ENCODE data around the gene CHN2.

CHN2 gene

GRCh38 chr7:29229946-29230345 lies 35.4 kb downstream of the CHN2 start:
- no peaks in the 10 kb centered on the region for H3K36me3 ChIP-seq (ENCODE audit: insufficient read depth, low read depth, low read length)
- no peak overlapping the region for H3K27ac ChIP-seq (ENCODE audit: low read length)
- peaks cover 6% of the 10 kb centered on the region; the same call in 1 of the 2 replicates for H3K4me1 ChIP-seq (ENCODE audit: insufficient read depth, low read length)
- no peaks in the 10 kb centered on the region for H3K27me3 ChIP-seq (ENCODE audit: insufficient read depth, low read length)
- no peak overlapping the region for H3K9ac ChIP-seq (ENCODE audit: low read depth, low read length)
- no peak overlapping the region for H3K4me3 ChIP-seq (ENCODE audit: low read length)
- peaks cover 3% of the 10 kb centered on the region; the same call in 1 of the 2 replicates for H3K9me3 ChIP-seq (ENCODE audit: insufficient read depth, low read depth, low read length)

GRCh38 chr7:29230871-29231345 lies 36.3 kb downstream of the CHN2 start:
- peaks cover 3% of the 10 kb centered on the region; the same call in 1 of the 2 replicates for H3K9me3 ChIP-seq (ENCODE audit: insufficient read depth, low read depth, low read length)
- no peak overlapping the region for H3K27ac ChIP-seq (ENCODE audit: low read length)
- H3K27me3 ChIP-seq (ENCODE audit: insufficient read depth, low read length): no peaks in the 10 kb centered on the region
- no peak overlapping the region for H3K4me3 ChIP-seq (ENCODE audit: low read length)
- H3K4me1 ChIP-seq (ENCODE audit: insufficient read depth, low read length): peaks cover 6% of the 10 kb centered on the region; the same call in 1 of the 2 replicates
- no peaks in the 10 kb centered on the region for H3K36me3 ChIP-seq (ENCODE audit: insufficient read depth, low read depth, low read length)
- H3K9ac ChIP-seq (ENCODE audit: low read depth, low read length): no peak overlapping the region

DNA sequence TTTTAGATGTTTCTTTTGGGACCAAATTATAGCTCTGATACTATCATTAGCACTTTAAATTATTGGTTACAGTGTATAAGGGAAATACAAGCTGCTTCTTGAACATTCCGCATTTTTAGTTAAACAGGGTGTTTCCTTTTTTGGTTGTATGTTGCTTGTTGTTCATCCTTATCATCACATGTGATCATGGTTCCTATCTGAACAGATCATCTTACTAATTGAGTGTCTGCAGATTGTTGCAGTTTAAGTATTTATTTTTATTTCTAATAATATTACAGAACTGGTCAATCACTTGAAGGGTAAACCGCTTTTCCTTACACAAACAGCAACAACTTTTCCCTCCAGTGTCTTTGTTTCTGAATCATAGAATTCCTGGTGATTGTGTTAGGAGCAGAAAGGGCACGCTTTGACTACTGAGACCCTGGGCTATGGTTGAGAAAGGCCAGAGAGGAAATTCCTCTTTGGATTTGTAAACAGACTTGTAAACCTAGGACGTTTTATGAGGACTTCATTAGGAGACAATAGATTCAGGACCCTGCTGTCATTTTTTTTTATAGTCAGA lies 37.2 kb downstream of the CHN2 start:
- Histone ChIP-seq H3K36me3 (ENCODE audit: insufficient read depth, low read depth, low read length) (no peaks in the 10 kb centered on the region), H3K27me3 (ENCODE audit: insufficient read depth, low read length) (no peaks in the 10 kb centered on the region), H3K4me3 (ENCODE audit: low read length) (no peak overlapping the region), H3K9ac (ENCODE audit: low read depth, low read length) (no peak overlapping the region), H3K27ac (ENCODE audit: low read length) (no peak overlapping the region), H3K4me1 (ENCODE audit: insufficient read depth, low read length) (peaks cover 6% of the 10 kb centered on the region; the same call in 1 of the 2 replicates), H3K9me3 (ENCODE audit: insufficient read depth, low read depth, low read length) (peaks cover 3% of the 10 kb centered on the region; the same call in 1 of the 2 replicates)

- H3K9me3 ChIP-seq (ENCODE audit: insufficient read depth, low read depth, low read length): peaks cover 3% of the 10 kb centered on the region; the same call in 1 of the 2 replicates
- no peaks in the 10 kb centered on the region for H3K36me3 ChIP-seq (ENCODE audit: insufficient read depth, low read depth, low read length)
- no peak overlapping the region for H3K27ac ChIP-seq (ENCODE audit: low read length)
- H3K9ac ChIP-seq (ENCODE audit: low read depth, low read length): no peak overlapping the region
- no peaks in the 10 kb centered on the region for H3K27me3 ChIP-seq (ENCODE audit: insufficient read depth, low read length)
- peaks cover 6% of the 10 kb centered on the region; the same call in 1 of the 2 replicates for H3K4me1 ChIP-seq (ENCODE audit: insufficient read depth, low read length)
- no peak overlapping the region for H3K4me3 ChIP-seq (ENCODE audit: low read length)
Observed at GRCh38 chr7:29234438-29234837, 39.9 kb downstream of the CHN2 start.

- H3K27me3 ChIP-seq (ENCODE audit: insufficient read depth, low read length): no peaks in the 10 kb centered on the region
- no peaks in the 10 kb centered on the region for H3K36me3 ChIP-seq (ENCODE audit: insufficient read depth, low read depth, low read length)
- H3K4me1 ChIP-seq (ENCODE audit: insufficient read depth, low read length): peaks cover 6% of the 10 kb centered on the region; the same call in 1 of the 2 replicates
- peaks cover 3% of the 10 kb centered on the region; the same call in 1 of the 2 replicates for H3K9me3 ChIP-seq (ENCODE audit: insufficient read depth, low read depth, low read length)
- no peak overlapping the region for H3K27ac ChIP-seq (ENCODE audit: low read length)
- H3K4me3 ChIP-seq (ENCODE audit: low read length): no peak overlapping the region
- H3K9ac ChIP-seq (ENCODE audit: low read depth, low read length): no peak overlapping the region
Observed at GRCh38 chr7:29236071-29236580, 41.6 kb downstream of the CHN2 start.

DNA sequence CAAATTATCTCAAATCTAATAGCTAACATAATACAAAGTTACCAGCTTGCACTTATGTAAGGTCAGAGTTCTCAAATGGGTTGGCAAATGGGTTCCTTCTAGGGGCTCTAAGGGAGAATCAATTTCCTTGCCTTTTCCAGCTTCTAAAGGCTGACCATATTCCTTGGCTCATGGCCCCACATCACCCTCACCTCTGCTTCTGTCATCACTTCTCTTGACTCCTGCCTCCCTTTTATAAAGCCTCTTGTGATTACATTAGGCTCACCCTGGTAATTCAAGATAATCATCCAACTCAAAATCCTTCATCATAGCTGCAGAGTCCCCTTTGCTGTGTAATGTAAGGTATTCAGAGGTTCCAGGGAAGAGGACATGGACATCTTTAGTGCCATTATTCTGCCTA lies 42.1 kb downstream of the CHN2 start:
- Histone ChIP-seq H3K4me1 (ENCODE audit: insufficient read depth, low read length) (peaks cover 6% of the 10 kb centered on the region; the same call in 1 of the 2 replicates), H3K36me3 (ENCODE audit: insufficient read depth, low read depth, low read length) (no peaks in the 10 kb centered on the region), H3K27me3 (ENCODE audit: insufficient read depth, low read length) (no peaks in the 10 kb centered on the region), H3K9ac (ENCODE audit: low read depth, low read length) (no peak overlapping the region), H3K4me3 (ENCODE audit: low read length) (no peak overlapping the region), H3K27ac (ENCODE audit: low read length) (no peak overlapping the region), H3K9me3 (ENCODE audit: insufficient read depth, low read depth, low read length) (peaks cover 3% of the 10 kb centered on the region; the same call in 1 of the 2 replicates)

GRCh38 chr7:29237489-29237888 lies 42.9 kb downstream of the CHN2 start:
- no peak overlapping the region for H3K27ac ChIP-seq (ENCODE audit: low read length)
- peaks cover 3% of the 10 kb centered on the region; the same call in 1 of the 2 replicates for H3K9me3 ChIP-seq (ENCODE audit: insufficient read depth, low read depth, low read length)
- H3K9ac ChIP-seq (ENCODE audit: low read depth, low read length): no peak overlapping the region
- no peaks in the 10 kb centered on the region for H3K27me3 ChIP-seq (ENCODE audit: insufficient read depth, low read length)
- no peaks in the 10 kb centered on the region; the same call in 1 of the 2 replicates for H3K4me1 ChIP-seq (ENCODE audit: insufficient read depth, low read length)
- H3K4me3 ChIP-seq (ENCODE audit: low read length): no peak overlapping the region
- no peaks in the 10 kb centered on the region for H3K36me3 ChIP-seq (ENCODE audit: insufficient read depth, low read depth, low read length)

GRCh38 chr7:29239638-29240037 lies 45.1 kb downstream of the CHN2 start:
- no peak overlapping the region for H3K9ac ChIP-seq (ENCODE audit: low read depth, low read length)
- H3K4me3 ChIP-seq (ENCODE audit: low read length): no peak overlapping the region
- no peak overlapping the region for H3K27ac ChIP-seq (ENCODE audit: low read length)
- no peaks in the 10 kb centered on the region for H3K27me3 ChIP-seq (ENCODE audit: insufficient read depth, low read length)
- no peaks in the 10 kb centered on the region for H3K36me3 ChIP-seq (ENCODE audit: insufficient read depth, low read depth, low read length)
- H3K4me1 ChIP-seq (ENCODE audit: insufficient read depth, low read length): peaks cover 10% of the 10 kb centered on the region; the same call in 1 of the 2 replicates
- no peaks in the 10 kb centered on the region for H3K9me3 ChIP-seq (ENCODE audit: insufficient read depth, low read depth, low read length)

DNA sequence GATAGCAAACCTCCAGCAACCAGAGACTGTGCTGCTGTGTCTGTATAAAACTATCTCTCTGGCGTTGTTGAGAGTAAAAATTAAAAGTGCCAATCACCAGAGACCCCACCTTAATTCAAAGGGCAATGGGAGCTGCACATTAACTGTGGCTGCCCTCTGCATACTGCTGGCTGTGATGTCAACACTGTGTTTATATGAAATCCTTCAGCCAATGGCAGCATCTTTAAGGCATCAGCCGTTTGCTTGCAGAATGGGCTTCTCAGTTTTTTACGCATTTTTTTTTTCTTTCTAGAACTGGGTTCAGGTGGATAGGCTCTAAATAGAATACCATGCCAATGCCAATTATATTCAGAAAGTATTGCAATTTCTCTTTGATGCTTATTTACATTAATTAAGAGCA lies 47.7 kb downstream of the CHN2 start:
- peaks cover 10% of the 10 kb centered on the region; the same call in 1 of the 2 replicates for H3K4me1 ChIP-seq (ENCODE audit: insufficient read depth, low read length)
- no peak overlapping the region for H3K9ac ChIP-seq (ENCODE audit: low read depth, low read length)
- H3K27me3 ChIP-seq (ENCODE audit: insufficient read depth, low read length): no peaks in the 10 kb centered on the region
- no peak overlapping the region for H3K27ac ChIP-seq (ENCODE audit: low read length)
- no peaks in the 10 kb centered on the region for H3K36me3 ChIP-seq (ENCODE audit: insufficient read depth, low read depth, low read length)
- H3K4me3 ChIP-seq (ENCODE audit: low read length): no peak overlapping the region
- no peaks in the 10 kb centered on the region for H3K9me3 ChIP-seq (ENCODE audit: insufficient read depth, low read depth, low read length)

DNA sequence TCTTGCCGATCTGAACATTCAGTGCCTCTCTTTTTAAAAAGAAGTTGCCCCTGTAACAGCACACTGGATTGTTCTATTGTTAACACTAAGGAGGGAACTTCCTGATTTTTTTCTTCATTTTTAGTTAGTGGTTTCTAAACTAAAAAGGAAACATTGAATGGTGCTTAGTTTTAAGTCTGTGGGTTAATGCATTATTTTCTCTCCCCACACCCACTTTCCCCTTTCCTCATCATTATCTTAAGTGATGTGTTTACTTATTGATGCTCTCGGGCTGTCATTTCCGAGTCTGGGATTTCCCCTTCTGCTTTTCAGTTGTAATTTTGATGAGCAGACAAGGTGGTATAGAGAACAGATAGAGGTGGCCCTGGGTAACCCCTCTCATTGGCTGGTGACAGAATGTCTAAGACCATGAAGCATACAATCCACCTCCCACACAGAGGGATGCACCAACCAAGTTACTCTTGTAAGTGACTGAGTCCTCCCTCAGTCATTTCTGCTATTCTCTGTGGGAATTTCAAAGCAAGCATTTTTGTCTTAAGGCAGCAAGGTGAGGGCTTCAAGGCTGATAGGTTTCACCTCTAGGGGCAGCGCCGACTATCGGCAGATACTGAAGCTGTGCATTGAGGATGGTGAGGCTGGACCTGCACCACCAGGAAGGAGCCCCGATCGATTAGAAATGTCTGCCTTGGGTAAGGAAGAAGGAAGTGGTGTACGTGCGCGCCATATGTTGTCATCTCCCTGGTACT lies 49.5 kb downstream of the CHN2 start:
- no peak overlapping the region for H3K27ac ChIP-seq (ENCODE audit: low read length)
- no peaks in the 10 kb centered on the region for H3K36me3 ChIP-seq (ENCODE audit: insufficient read depth, low read depth, low read length)
- H3K9me3 ChIP-seq (ENCODE audit: insufficient read depth, low read depth, low read length): no peaks in the 10 kb centered on the region

DNA sequence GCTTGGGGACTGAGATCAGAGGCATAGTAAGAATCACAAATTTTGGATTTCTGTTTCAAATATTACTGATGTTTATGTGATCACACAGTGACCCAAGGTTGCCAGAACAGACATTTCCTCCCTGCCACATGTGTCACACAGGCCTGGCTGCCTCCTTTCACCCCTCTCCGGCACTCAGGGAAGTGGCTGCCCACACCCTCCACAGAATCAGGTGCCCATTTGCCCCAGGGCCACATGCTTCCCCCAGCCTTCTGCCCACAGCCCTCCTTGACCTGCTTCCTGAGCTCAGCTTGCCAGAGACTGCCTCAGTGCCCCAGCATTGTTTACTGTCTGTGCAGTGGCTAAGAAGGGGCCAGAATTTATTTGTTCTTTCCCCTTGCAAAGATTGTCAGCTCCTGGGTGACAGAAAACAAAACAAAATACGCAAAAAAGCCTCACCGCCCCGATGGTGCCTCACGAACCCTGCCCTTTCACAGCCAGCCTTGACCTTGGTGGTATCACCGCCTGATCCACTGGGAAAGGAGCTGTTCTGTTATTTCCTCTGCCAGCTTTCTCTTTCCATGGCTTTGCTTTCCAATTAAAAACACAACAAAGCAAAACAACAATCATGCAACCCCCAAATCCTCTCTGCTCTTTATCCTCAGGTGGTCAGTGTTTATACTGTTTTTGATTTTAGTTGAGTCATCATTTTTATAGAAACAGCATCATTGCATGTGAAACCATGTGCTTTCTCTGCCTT lies 52.8 kb downstream of the CHN2 start:
- no peak overlapping the region for H3K4me3 ChIP-seq (ENCODE audit: low read length)
- H3K9ac ChIP-seq (ENCODE audit: low read depth, low read length): no peak overlapping the region
- H3K27ac ChIP-seq (ENCODE audit: low read length): no peak overlapping the region
- no peaks in the 10 kb centered on the region for H3K27me3 ChIP-seq (ENCODE audit: insufficient read depth, low read length)
- H3K9me3 ChIP-seq (ENCODE audit: insufficient read depth, low read depth, low read length): no peaks in the 10 kb centered on the region
- peaks cover 10% of the 10 kb centered on the region; the same call in 1 of the 2 replicates for H3K4me1 ChIP-seq (ENCODE audit: insufficient read depth, low read length)
- H3K36me3 ChIP-seq (ENCODE audit: insufficient read depth, low read depth, low read length): no peaks in the 10 kb centered on the region

More for the DNA sequence above, 49.5 kb downstream of the CHN2 start:
- Histone ChIP-seq H3K9ac (ENCODE audit: low read depth, low read length) (no peak overlapping the region), H3K4me3 (ENCODE audit: low read length) (no peak overlapping the region), H3K27me3 (ENCODE audit: insufficient read depth, low read length) (no peaks in the 10 kb centered on the region), H3K4me1 (ENCODE audit: insufficient read depth, low read length) (peaks cover 10% of the 10 kb centered on the region; the same call in 1 of the 2 replicates)
